ENCODE data around the gene CMSS1. TPM values are rescaled to one million over a fixed set of nuclear protein-coding genes. Genes with fewer than 3 reads are reported as not detected.

CMSS1 gene
- total RNA-seq, 1 experiment from 2014 or later, result 64.1 TPM

- Histone ChIP-seq H3K27ac (ENCODE audit: low read depth, low read length) (no peak overlapping the region), H3K9me3 (ENCODE audit: control insufficient read depth in 1 of 2, insufficient read depth in 1 of 2, low read depth in 1 of 2, low read length in 2 of 2) (no peaks in the 10 kb centered on the region), H3K9me2 (ENCODE audit: insufficient read depth) (no peaks in the 10 kb centered on the region), H4K20me1 (ENCODE audit: insufficient read depth) (no peaks in the 10 kb centered on the region), H3K9ac (ENCODE audit: low read length) (no peak overlapping the region), H3K79me2 (ENCODE audit: insufficient read depth, low read length) (no peaks in the 10 kb centered on the region), H2AFZ (ENCODE audit: low read depth, low read length, poor library complexity, severe bottlenecking) (no peak overlapping the region), H3K4me1 (ENCODE audit: control insufficient read depth in 1 of 2, insufficient read depth in 2 of 2, low read length in 2 of 2) (no peaks in the 10 kb centered on the region), H3K4me2 (ENCODE audit: low read length) (no peak overlapping the region), H3K27me3 (ENCODE audit: insufficient read depth, low read length) (no peaks in the 10 kb centered on the region), H3K36me3 (ENCODE audit: control insufficient read depth in 1 of 2, insufficient read depth in 2 of 2, low read length in 2 of 2) (no peaks in the 10 kb centered on the region), H3K4me3 (replicated peaks in 1 of 2; ENCODE audit: low read depth in 1 of 2, low read length in 2 of 2) (no peak overlapping the region)
- no peak for TF ChIP-seq TCF7L2 (IDR thresholded peaks at IDR 0.05; ENCODE audit: borderline replicate concordance, extremely low read depth, insufficient read depth, insufficient read length)
- TF ChIP-seq POLR2AphosphoS5 (IDR thresholded peaks at IDR 0.05; ENCODE audit: low read depth, low read length), result no peak
- no peak for TF ChIP-seq EZH2phosphoT487 (IDR thresholded peaks at IDR 0.05; ENCODE audit: borderline replicate concordance)
- no peak for TF ChIP-seq RAD21 (IDR thresholded peaks at IDR 0.05; ENCODE audit: low read depth)
- TF ChIP-seq SRF (IDR thresholded peaks at IDR 0.05; ENCODE audit: low read depth), result no peak
- no peak for TF ChIP-seq CBX3 (IDR thresholded peaks at IDR 0.05; ENCODE audit: low read depth)
- TF ChIP-seq CTCF (IDR thresholded peaks at IDR 0.05 in 2 of 3, conservative IDR thresholded peaks at IDR 0.05 in 1 of 3; ENCODE audit: borderline replicate concordance in 1 of 3, insufficient read depth in 1 of 3, low read depth in 2 of 3, low read length in 2 of 3), result no peak
- TF ChIP-seq MAX (IDR thresholded peaks at IDR 0.05), result no peak
- no peak for TF ChIP-seq SIN3A (IDR thresholded peaks at IDR 0.05; ENCODE audit: low read depth)
- TF ChIP-seq EGR1 (IDR thresholded peaks at IDR 0.05; ENCODE audit: low read depth), result no peak
- no peak for TF ChIP-seq ATF3 (IDR thresholded peaks at IDR 0.05)
- TF ChIP-seq POLR2A (IDR thresholded peaks at IDR 0.05; ENCODE audit: borderline replicate concordance, extremely low read depth, insufficient read depth, insufficient read length), result no peak
- no peak for TF ChIP-seq ZNF274 (IDR thresholded peaks at IDR 0.05; ENCODE audit: low read depth, low read length)
- no peak for TF ChIP-seq REST (IDR thresholded peaks at IDR 0.05; ENCODE audit: low read depth)
- no peak for TF ChIP-seq ZBTB33 (IDR thresholded peaks at IDR 0.05; ENCODE audit: extremely low read depth, insufficient replicate concordance, low read length)
- no peak for TF ChIP-seq FOSL1 (IDR thresholded peaks at IDR 0.05; ENCODE audit: low read depth)
- TF ChIP-seq ZFX (IDR thresholded peaks at IDR 0.05), result no peak
- no TSS peak for BruUV-seq (replicated peaks)
- POLR2A ChIA-PET, result no interaction called here
- RAD21 ChIA-PET (ENCODE audit: low non-redundant PET in 1 of 2, low total read pairs in 2 of 2, uncharacterized antibody in 2 of 2, unreplicated experiment in 2 of 2), result no interaction called here
- CTCF ChIA-PET, result no interaction called here
- ATAC-seq (no peak), DNase-seq (ENCODE audit: low read depth, low spot score) (no peak)
- intact Hi-C loops (cut with micrococcal nuclease), result loop anchor here (5.0 kb wide), 1 partner anchor 252 kb away; no protein-coding TSS in a partner anchor
Measured at GRCh38 chr3:100093831-100094230, 276.2 kb downstream of the CMSS1 start.
